ENCODE results near the gene LCA5L. TPM values are rescaled to one million over a fixed set of nuclear protein-coding genes. Genes with fewer than 3 reads are reported as not detected.

LCA5L gene
- total and polyA plus RNA-seq, 2 of the 13 experiments (the other 11 are each of a cell fraction or from before 2014, with no cell fraction given), result 0.13 to 0.55 TPM

- no peak; the same call in 1 of the 2 replicates for TF ChIP-seq ZNF770 (CRISPR knock-in tag; IDR thresholded peaks at IDR 0.05)
- TF ChIP-seq MED13 (CRISPR knock-in tag; IDR thresholded peaks at IDR 0.05), result peak; percentile 81; the same call in 1 of the 2 replicates
- no peak for TF ChIP-seq ZNF644 (CRISPR knock-in tag; IDR thresholded peaks at IDR 0.05; ENCODE audit: low read depth)
- no peak; the same call in 1 of the 2 replicates for TF ChIP-seq ZNF724P (CRISPR knock-in tag; IDR thresholded peaks at IDR 0.05; ENCODE audit: borderline replicate concordance)
- TF ChIP-seq RFX5 (IDR thresholded peaks at IDR 0.05; ENCODE audit: low read depth, low read length), result no peak
- TF ChIP-seq RCOR2 (CRISPR knock-in tag; IDR thresholded peaks at IDR 0.05), result peak; percentile 67; the same call in 1 of the 2 replicates
- peak; percentile 23; the same call in 1 of the 2 replicates for TF ChIP-seq LBX2 (CRISPR knock-in tag; IDR thresholded peaks at IDR 0.05; ENCODE audit: borderline replicate concordance)
- no peak; the same call in 1 of the 2 replicates for TF ChIP-seq ZBTB38 (CRISPR knock-in tag; IDR thresholded peaks at IDR 0.05)
- TF ChIP-seq TFE3 (CRISPR knock-in tag; IDR thresholded peaks at IDR 0.05), result peak; percentile 72
- TF ChIP-seq SOX6 (IDR thresholded peaks at IDR 0.05), result no peak
- TF ChIP-seq SOX6 (CRISPR knock-in tag; IDR thresholded peaks at IDR 0.05), result peak; percentile 76
- TF ChIP-seq RXRB (CRISPR knock-in tag; IDR thresholded peaks at IDR 0.05; ENCODE audit: borderline replicate concordance), result peak; percentile 74
- TF ChIP-seq ZNF337 (CRISPR knock-in tag; IDR thresholded peaks at IDR 0.05; ENCODE audit: borderline replicate concordance, low read depth), result no peak
- no peak for TF ChIP-seq PRDM4 (CRISPR knock-in tag; IDR thresholded peaks at IDR 0.05; ENCODE audit: borderline replicate concordance)
- no peak for TF ChIP-seq ZNF674 (CRISPR knock-in tag; IDR thresholded peaks at IDR 0.05; ENCODE audit: low read depth)
- no peak for TF ChIP-seq ZNF432 (CRISPR knock-in tag; IDR thresholded peaks at IDR 0.05; ENCODE audit: borderline replicate concordance)
- peak; percentile 86; the same call in 1 of the 2 replicates for TF ChIP-seq TBX2 (CRISPR knock-in tag; IDR thresholded peaks at IDR 0.05; ENCODE audit: borderline replicate concordance)
- TF ChIP-seq ARID4A (CRISPR knock-in tag; IDR thresholded peaks at IDR 0.05; ENCODE audit: borderline replicate concordance), result peak; percentile 59; the same call in 1 of the 2 replicates
These were observed 60.1 kb downstream of the LCA5L start (continued) for GRCh38 chr21:39385299-39386145.
